Measurements from ENCODE around the gene FAM83E. TPM values are rescaled to one million over a fixed set of nuclear protein-coding genes. Genes with fewer than 3 reads are reported as not detected.

The FAM83E gene
- 0.56 and 0.90 TPM in 2 replicates for total RNA-seq

GRCh38 chr19:48614436-48615230 is at the start of gene FAM83E:
Gene FAM83E (minus strand): TSS chr19:48615076. CDS start chr19:48613372, 1,704 bp downstream.

DNA sequence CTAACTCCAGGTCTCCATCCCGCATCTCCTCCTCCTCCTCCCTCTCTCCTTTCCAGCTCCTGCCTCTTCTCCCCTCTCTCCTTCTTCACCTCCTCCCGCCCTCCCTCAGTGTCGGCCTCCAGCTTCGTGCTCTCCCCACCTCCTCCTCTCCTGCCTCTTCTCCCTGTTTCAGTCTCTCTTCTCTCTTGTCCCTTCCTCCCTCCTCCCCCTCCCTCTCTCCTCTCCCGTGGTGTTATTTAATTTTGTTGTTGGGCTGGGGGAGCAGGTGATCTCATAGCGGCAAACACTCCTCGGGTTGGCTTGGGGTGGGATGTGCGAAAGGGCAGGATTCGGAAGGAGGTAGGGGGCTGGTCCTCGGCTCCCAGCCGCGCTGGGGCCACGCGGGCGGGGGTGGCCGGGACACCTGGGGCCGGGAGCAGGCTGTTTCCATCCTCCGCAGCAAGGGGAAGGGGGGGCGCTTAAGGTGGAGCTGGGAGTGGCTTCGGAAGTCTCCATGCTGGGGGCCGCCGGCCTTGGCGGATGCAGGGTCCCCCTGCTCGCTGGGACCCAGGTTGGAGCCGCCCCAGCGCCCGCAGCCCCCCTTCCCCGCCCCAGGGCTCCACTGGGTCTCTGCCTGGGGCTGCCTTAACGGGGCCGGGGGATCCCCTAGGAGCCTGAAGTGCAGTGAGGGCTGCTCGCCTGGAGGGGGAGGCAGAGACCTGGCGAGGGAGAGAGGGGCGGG is 31.3 kb upstream of the FAM83E start, which contains the start of gene CA11:
CA11 (minus strand) TSS at position 187 of the 721 bp plus-strand sequence. CDS start 555 bp downstream, outside the sequence.

GRCh38 chr19:48636859-48637448 is 22.1 kb upstream of the FAM83E start, which contains the start of gene DBP:
Gene DBP (minus strand): TSS chr19:48637379. CDS start chr19:48636994, 385 bp downstream.

GRCh38 chr19:48618916-48619691 is 4.2 kb upstream of the FAM83E start, which contains the start of the genes RPL18 and SPHK2:
Gene RPL18 (minus strand): TSS chr19:48619178. CDS start chr19:48619143, 35 bp downstream.
Gene SPHK2 (plus strand): TSS chr19:48619506. CDS start chr19:48620515, 1,009 bp downstream.

GRCh38 chr19:48606463-48607358 is 8.2 kb downstream of the FAM83E start, which contains the start of gene SPACA4:
Gene SPACA4 (plus strand): TSS chr19:48606742. CDS start chr19:48606979, 237 bp downstream.

Other genes starting within 250 kb of the FAM83E start
- gene KDELR1, start 223.5 kb downstream of the FAM83E start, total RNA-seq: 43.4 and 47.6 TPM in 2 replicates
- gene GRIN2D, start 221.4 kb downstream of the FAM83E start, total RNA-seq: 0.27 and 0.66 TPM in 2 replicates
- 30.1 and 31.1 TPM in 2 replicates for gene GRWD1, start 169.1 kb downstream of the FAM83E start, total RNA-seq
- gene KCNJ14, start 159.5 kb downstream of the FAM83E start, total RNA-seq: 0.36 and 0.75 TPM in 2 replicates
- gene CYTH2, start 145.7 kb downstream of the FAM83E start, total RNA-seq: 58.9 and 69.9 TPM in 2 replicates
- under 0.01 and 0.28 TPM in 2 replicates for gene LMTK3, start 103.2 kb downstream of the FAM83E start, total RNA-seq
- not detected in 2 replicates for gene SULT2B1, start 62.9 kb downstream of the FAM83E start, total RNA-seq
- not detected in 2 replicates for gene SPACA4, start 8.3 kb downstream of the FAM83E start, total RNA-seq
- gene RPL18, start 4.1 kb upstream of the FAM83E start, total RNA-seq: 2,428 and 2,851 TPM in 2 replicates
- gene SPHK2, start 4.4 kb upstream of the FAM83E start, total RNA-seq: 4.6 and 5.0 TPM in 2 replicates
- gene DBP, start 22.3 kb upstream of the FAM83E start, total RNA-seq: 0.81 and 1.6 TPM in 2 replicates
- 1.3 and 1.7 TPM in 2 replicates for gene CA11, start 31.1 kb upstream of the FAM83E start, total RNA-seq
- under 0.01 TPM in 1 of 2 replicates, not detected in the other for gene NTN5, start 57.9 kb upstream of the FAM83E start, total RNA-seq
- gene FUT2, start 80.9 kb upstream of the FAM83E start, total RNA-seq: not detected in 2 replicates
- gene MAMSTR, start 104.6 kb upstream of the FAM83E start, total RNA-seq: 0.09 and 0.38 TPM in 2 replicates
- 54.5 and 70.3 TPM in 2 replicates for gene RASIP1, start 125.5 kb upstream of the FAM83E start, total RNA-seq
- 0.27 and 0.38 TPM in 2 replicates for gene IZUMO1, start 131.8 kb upstream of the FAM83E start, total RNA-seq
- 4.5 and 6.9 TPM in 2 replicates for gene FUT1, start 137.6 kb upstream of the FAM83E start, total RNA-seq
- not detected in 2 replicates for gene FGF21, start 140.4 kb upstream of the FAM83E start, total RNA-seq
- 36.6 and 36.9 TPM in 2 replicates for gene BCAT2, start 196.0 kb upstream of the FAM83E start, total RNA-seq
- 4.6 and 4.9 TPM in 2 replicates for gene HSD17B14, start 221.4 kb upstream of the FAM83E start, total RNA-seq

Measured in endothelial cell of coronary artery (primary cell).